NCI-H524 (cell line): ENCODE results near the gene SLC35E2B.
A peak's percentile ranks its signal among the peaks of the same experiment; 100 is the strongest.
"Not testable (repeated sequence)": the region's sequence is repeated elsewhere in the genome, so short reads cannot be mapped to it uniquely, and the experiment has no call there.

ENCODE experiments used
- DNase-seq, 2 experiments: peaks; one replicate each; lab custom pipeline; 2025; lab: John Stamatoyannopoulos, UW

SLC35E2B gene

GRCh38 chr1:1674806-1675205 lies 17.8 kb downstream of the SLC35E2B start:
- not testable (repeated sequence) for DNase-seq

GRCh38 chr1:1672181-1672965 lies 20.2 kb downstream of the SLC35E2B start:
- no peak for DNase-seq

- no peak for DNase-seq
These were observed 21.1 kb downstream of the SLC35E2B start for GRCh38 chr1:1671365-1672119.

GRCh38 chr1:1670866-1671265 lies 21.7 kb downstream of the SLC35E2B start:
- DNase-seq = no peak

- no peak for DNase-seq
These were observed 22.8 kb downstream of the SLC35E2B start for GRCh38 chr1:1669468-1670440.

GRCh38 chr1:1666526-1666925 lies 26.1 kb downstream of the SLC35E2B start:
- DNase-seq = no peak

- DNase-seq = no peak
These were observed 26.8 kb downstream of the SLC35E2B start for GRCh38 chr1:1665815-1666251.

- DNase-seq = no peak
These were observed 27.4 kb downstream of the SLC35E2B start for GRCh38 chr1:1664941-1665814.

- DNase-seq = not testable (repeated sequence)
These were observed 28.3 kb downstream of the SLC35E2B start for GRCh38 chr1:1664318-1664717.

- not testable (repeated sequence) for DNase-seq
These were observed 29.6 kb downstream of the SLC35E2B start for GRCh38 chr1:1662830-1663560.

GRCh38 chr1:1662392-1662791 lies 30.2 kb downstream of the SLC35E2B start:
- DNase-seq = not testable (repeated sequence)

GRCh38 chr1:1658583-1659549 lies 33.7 kb downstream of the SLC35E2B start, which contains the start of gene CDK11B:
TSS of gene CDK11B (minus strand) at chr1:1659004. CDS start at chr1:1657485, 1,519 bp downstream.
- DNase-seq = peak; percentile 76 to 87

GRCh38 chr1:1648265-1648664 lies 44.3 kb downstream of the SLC35E2B start:
- DNase-seq = not testable (repeated sequence)

GRCh38 chr1:1647567-1648241 lies 44.9 kb downstream of the SLC35E2B start:
- not testable (repeated sequence) for DNase-seq

GRCh38 chr1:1646326-1646725 lies 46.3 kb downstream of the SLC35E2B start:
- DNase-seq = not testable (repeated sequence)

GRCh38 chr1:1640711-1641461 lies 51.7 kb downstream of the SLC35E2B start:
- DNase-seq = not testable (repeated sequence)

- not testable (repeated sequence) for DNase-seq
These were observed 52.5 kb downstream of the SLC35E2B start for GRCh38 chr1:1640081-1640480.
